HG03025 (cell line): ENCODE data around the gene EEF1G.
A peak's percentile ranks its signal among the peaks of the same experiment; 100 is the strongest.
"Not testable (repeated sequence)": the region's sequence is repeated elsewhere in the genome, so short reads cannot be mapped to it uniquely, and the experiment has no call there.

Experiments
- ATAC-seq: cut with Tn5 transposase; IDR thresholded peaks from one replicate; pipeline ENCODE4 v1.9.1; 2021; ENCODE audit warnings: mild to moderate bottlenecking, moderate library complexity; ENCODE audit not compliant: unreplicated experiment, low FRiP score

EEF1G gene

GRCh38 chr11:62556108-62556874 lies 17.4 kb downstream of the EEF1G start:
- ATAC-seq = no peak

- ATAC-seq = no peak
Observed at GRCh38 chr11:62555464-62556107, 18.1 kb downstream of the EEF1G start.

- ATAC-seq = no peak
Observed at GRCh38 chr11:62554387-62555167, 19.1 kb downstream of the EEF1G start.

GRCh38 chr11:62553839-62554361 lies 19.8 kb downstream of the EEF1G start:
- no peak for ATAC-seq

- no peak for ATAC-seq
Observed at GRCh38 chr11:62553080-62553838, 20.4 kb downstream of the EEF1G start.

GRCh38 chr11:62552485-62553079 lies 21.1 kb downstream of the EEF1G start:
- no peak for ATAC-seq

- ATAC-seq = not testable (repeated sequence)
Observed at GRCh38 chr11:62550478-62550877, 23.2 kb downstream of the EEF1G start.

- ATAC-seq = no peak
Observed at GRCh38 chr11:62548545-62549335, 25.0 kb downstream of the EEF1G start.

GRCh38 chr11:62547691-62548281 lies 25.9 kb downstream of the EEF1G start:
- ATAC-seq = no peak

GRCh38 chr11:62546929-62547625 lies 26.6 kb downstream of the EEF1G start:
- no peak for ATAC-seq

GRCh38 chr11:62546244-62546928 lies 27.3 kb downstream of the EEF1G start, which contains the start of gene AHNAK:
AHNAK (minus strand) TSS chr11:62546806; CDS start chr11:62536098, 10,708 bp downstream.
- peak; percentile 33 for ATAC-seq

GRCh38 chr11:62545437-62546243 lies 28.1 kb downstream of the EEF1G start:
- ATAC-seq = no peak

- no peak for ATAC-seq
Observed at GRCh38 chr11:62544581-62545436, 28.9 kb downstream of the EEF1G start.

- ATAC-seq = no peak
Observed at GRCh38 chr11:62543680-62544444, 29.8 kb downstream of the EEF1G start.
